Effector memory CD8-positive, alpha-beta T cell (primary cell): Measurements from ENCODE around the gene TTN.

Source experiments
- ATAC-seq: fragments of 150-1000 bp; cut with Tn5 transposase; replicated peaks from 2 replicates; pipeline ENCODE4 v1.10.0; 2021; ENCODE audit warnings: mild to moderate bottlenecking, moderate library complexity
- DNase-seq, 3 experiments: peaks; one replicate each; pipeline ENCODE4 v3.0.0; 2021
- H3K27ac Mint-ChIP-seq, 2 donors: one replicate each; pipeline ENCODE4 v1.8.0; 2022; ENCODE audit warnings: mild to moderate bottlenecking in 2 of 2, mixed read lengths in 2 of 2, moderate library complexity in 2 of 2
- H3K27me3 Mint-ChIP-seq, 2 donors: one replicate each; pipeline ENCODE4 v1.8.0; 2022; ENCODE audit warnings: mixed read lengths in 2 of 2
- H3K36me3 Mint-ChIP-seq: one replicate; pipeline ENCODE4 v1.8.0; 2022; ENCODE audit warnings: mild to moderate bottlenecking, moderate library complexity, mixed read lengths; ENCODE audit not compliant: insufficient read depth
- H3K4me1 Mint-ChIP-seq, 2 donors: one replicate each; pipeline ENCODE4 v1.8.0; 2022; ENCODE audit warnings: low read depth in 2 of 2, mixed read lengths in 2 of 2
- H3K4me3 Mint-ChIP-seq, 2 donors: one replicate each; pipeline ENCODE4 v1.8.0; 2022; ENCODE audit warnings: mild to moderate bottlenecking in 2 of 2, mixed read lengths in 2 of 2, moderate library complexity in 2 of 2
- H3K9me3 Mint-ChIP-seq, 2 donors: one replicate each; pipeline ENCODE4 v1.8.0; 2022; ENCODE audit warnings: mixed read lengths in 2 of 2

TTN gene

DNA sequence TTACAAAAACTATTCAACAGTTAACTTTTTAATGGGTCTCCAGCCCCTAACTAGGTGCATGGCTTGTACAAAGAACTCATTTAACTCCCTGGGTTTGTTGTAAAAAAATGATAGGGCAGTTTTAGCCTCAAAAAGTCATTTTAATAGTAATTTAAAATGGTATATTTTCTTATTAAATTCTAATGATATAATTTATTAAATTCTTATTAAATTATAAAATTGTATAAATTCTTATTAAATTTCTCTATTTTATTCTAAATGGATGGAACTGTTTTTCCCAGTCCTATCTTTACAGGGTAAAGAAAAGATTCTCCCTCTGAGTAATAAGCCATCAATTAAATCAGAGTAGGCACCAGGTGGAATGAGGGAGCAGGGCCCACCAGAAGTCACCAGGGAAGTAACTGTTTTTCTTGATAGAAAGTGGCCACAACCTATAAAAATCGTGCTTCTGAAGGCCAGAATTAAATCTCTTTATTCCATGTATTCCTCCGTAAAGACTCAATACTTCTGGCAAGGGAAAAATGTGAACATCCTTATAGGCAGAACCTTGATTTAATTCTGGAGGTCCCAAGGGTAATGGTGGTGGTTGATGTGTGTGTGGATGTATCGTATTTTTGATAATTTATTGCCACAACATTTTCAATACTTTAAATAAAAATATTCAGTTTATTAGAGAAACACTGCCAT, 329.6 kb downstream of the TTN start:
- peak overlapping the region; percentile 98 to 99 for H3K27ac Mint-ChIP-seq
- H3K4me3 Mint-ChIP-seq: peak overlapping the region; percentile 95 to 100
- no peaks in the 10 kb centered on the region for H3K9me3 Mint-ChIP-seq
- no peak for DNase-seq
- no peaks in the 10 kb centered on the region for H3K27me3 Mint-ChIP-seq
- H3K36me3 Mint-ChIP-seq: peaks cover 19% of the 10 kb centered on the region
- ATAC-seq: no peak
- H3K4me1 Mint-ChIP-seq: peaks cover 30 to 36% of the 10 kb centered on the region in 2 donors

DNA sequence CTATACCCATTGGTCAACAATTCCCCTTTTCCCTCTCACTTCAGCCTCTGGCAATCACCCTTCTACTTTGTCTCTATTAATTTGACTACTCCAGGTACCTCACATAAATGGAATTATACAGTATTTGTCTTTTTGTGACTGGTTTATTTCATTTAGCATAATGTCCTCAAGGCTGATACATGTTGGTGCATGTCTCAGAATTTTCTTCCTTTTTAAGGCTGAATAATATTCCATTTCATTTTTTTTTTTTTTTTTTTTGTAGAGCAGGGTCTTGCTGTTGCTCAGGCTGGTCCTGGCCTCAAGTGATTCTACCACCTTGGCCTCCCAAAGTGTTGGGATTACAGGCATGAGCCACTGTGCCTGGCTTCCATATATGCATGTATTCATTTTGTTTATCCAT, 330.7 kb downstream of the TTN start:
- Mint-ChIP-seq H3K27me3 (no peaks in the 10 kb centered on the region), H3K27ac (no peak overlapping the region), H3K4me1 (peaks cover 20 to 25% of the 10 kb centered on the region in 2 donors), H3K4me3 (no peak overlapping the region), H3K9me3 (no peaks in the 10 kb centered on the region), H3K36me3 (peaks cover 15% of the 10 kb centered on the region)
- no peak for ATAC-seq
- no peak for DNase-seq
